Measurements from ENCODE around the gene ZNF408.

Gene ZNF408

GRCh38 chr11:46731545-46731944, 30.7 kb downstream of the ZNF408 start:
- TF ChIP-seq CTCF (conservative IDR thresholded peaks at IDR 0.05; ENCODE audit: control insufficient read depth, insufficient read depth, low read depth, low read length) = no peak
- H3K4me3 ChIP-seq (ENCODE audit: control insufficient read depth, low read depth, low read length) = no peak overlapping the region
- DNase-seq (ENCODE audit: low read depth) = no peak

GRCh38 chr11:46733234-46733633, 32.4 kb downstream of the ZNF408 start:
- no peak overlapping the region for H3K4me3 ChIP-seq (ENCODE audit: control insufficient read depth, low read depth, low read length)

GRCh38 chr11:46736146-46736545, 35.3 kb downstream of the ZNF408 start:
- H3K4me3 ChIP-seq (ENCODE audit: control insufficient read depth, low read depth, low read length) = no peak overlapping the region
- no peak for TF ChIP-seq CTCF (conservative IDR thresholded peaks at IDR 0.05; ENCODE audit: control insufficient read depth, insufficient read depth, low read depth, low read length)
- DNase-seq (ENCODE audit: low read depth) = no peak

More at GRCh38 chr11:46733234-46733633, 32.4 kb downstream of the ZNF408 start:
- no peak for TF ChIP-seq CTCF (conservative IDR thresholded peaks at IDR 0.05; ENCODE audit: control insufficient read depth, insufficient read depth, low read depth, low read length)
- DNase-seq (ENCODE audit: low read depth) = no peak

- DNase-seq (ENCODE audit: low read depth) = no peak
- no peak for TF ChIP-seq CTCF (conservative IDR thresholded peaks at IDR 0.05; ENCODE audit: control insufficient read depth, insufficient read depth, low read depth, low read length)
- no peak overlapping the region for H3K4me3 ChIP-seq (ENCODE audit: control insufficient read depth, low read depth, low read length)
Observed at GRCh38 chr11:46736615-46737014, 35.8 kb downstream of the ZNF408 start.

- DNase-seq (ENCODE audit: low read depth) = no peak
- H3K4me3 ChIP-seq (ENCODE audit: control insufficient read depth, low read depth, low read length) = no peak overlapping the region
- TF ChIP-seq CTCF (conservative IDR thresholded peaks at IDR 0.05; ENCODE audit: control insufficient read depth, insufficient read depth, low read depth, low read length) = no peak
Observed at GRCh38 chr11:46737699-46738098, 36.9 kb downstream of the ZNF408 start.

GRCh38 chr11:46738887-46739286, 38.1 kb downstream of the ZNF408 start:
- no peak for DNase-seq (ENCODE audit: low read depth)
- H3K4me3 ChIP-seq (ENCODE audit: control insufficient read depth, low read depth, low read length) = no peak overlapping the region
- TF ChIP-seq CTCF (conservative IDR thresholded peaks at IDR 0.05; ENCODE audit: control insufficient read depth, insufficient read depth, low read depth, low read length) = no peak
